Liver (tissue), 10 donors: ENCODE data around the gene HTT-AS. TPM values are rescaled to one million over a fixed set of nuclear protein-coding genes. Genes with fewer than 3 reads are reported as not detected.
A peak's percentile ranks its signal among the peaks of the same experiment; 100 is the strongest.

Source experiments
- DNase-seq: peaks from one replicate; pipeline ENCODE4 v3.0.0-alpha.2; 2017; ENCODE audit warnings: low spot score
- H3K27ac ChIP-seq, 2 donors: one replicate each; pipeline ENCODE4 v1.7.0; 2013; ENCODE audit warnings: inconsistent platforms in 2 of 2, low read length in 2 of 2, control low read depth in 1 of 2, low read depth in 1 of 2, mild to moderate bottlenecking in 1 of 2
- H3K27me3 ChIP-seq, 4 donors: one replicate each; pipeline versions ENCODE4 v1.6.1 to v1.7.0; 2013; ENCODE audit warnings: low read length in 3 of 4, inconsistent platforms in 1 of 4, mild to moderate bottlenecking in 1 of 4, moderate library complexity in 1 of 4; ENCODE audit not compliant: control insufficient read depth in 4 of 4, insufficient read depth in 4 of 4
- H3K36me3 ChIP-seq, 4 donors: one replicate each; pipeline versions ENCODE4 v1.6.1 to v1.7.0; 2013; ENCODE audit warnings: low read length in 3 of 4, mild to moderate bottlenecking in 3 of 4, low read depth in 1 of 4, moderate library complexity in 1 of 4; ENCODE audit not compliant: control insufficient read depth in 4 of 4, insufficient read depth in 3 of 4
- H3K4me1 ChIP-seq, 4 donors: one replicate each; pipeline versions ENCODE4 v1.6.1 to v1.7.0; 2013; ENCODE audit warnings: low read length in 3 of 4, mild to moderate bottlenecking in 3 of 4, moderate library complexity in 1 of 4; ENCODE audit not compliant: control insufficient read depth in 4 of 4, insufficient read depth in 4 of 4
- H3K4me3 ChIP-seq, 3 donors: one replicate each; pipeline versions ENCODE4 v1.6.1 to v1.7.0; 2013; ENCODE audit warnings: low read length in 3 of 3, control low read depth in 1 of 3, low read depth in 1 of 3, mild to moderate bottlenecking in 1 of 3
- H3K9ac ChIP-seq, 2 donors: one replicate each; pipeline ENCODE4 v1.7.0; 2013; ENCODE audit warnings: low read length in 2 of 2, mild to moderate bottlenecking in 2 of 2, moderate library complexity in 2 of 2, control low read depth in 1 of 2, low read depth in 1 of 2
- H3K9me3 ChIP-seq, 4 donors: one replicate each; pipeline versions ENCODE4 v1.6.1 to v1.7.0; 2013; ENCODE audit warnings: low read length in 3 of 4; ENCODE audit not compliant: control insufficient read depth in 4 of 4
- CTCF ChIP-seq: fragments of 150-350 bp; IDR thresholded peaks from 2 replicates; pipeline ENCODE4 v1.5.1; 2017; ENCODE audit warnings: improper control_type of control experiment, low read depth, low read length; ENCODE audit not compliant: missing input control
- EGR1 ChIP-seq, 2 donors: IDR thresholded peaks; 2 replicates each; pipeline ENCODE4 v1.6.1; 2016 to 2018; ENCODE audit warnings: antibody characterized with exemption in 2 of 2, low read depth in 2 of 2
- FOXA1 ChIP-seq: IDR thresholded peaks from 2 replicates; pipeline ENCODE4 v1.6.1; 2016; ENCODE audit warnings: antibody characterized with exemption
- FOXA2 ChIP-seq: IDR thresholded peaks from 2 replicates; pipeline ENCODE4 v1.6.1; 2016; ENCODE audit warnings: antibody characterized with exemption
- GABPA ChIP-seq, 2 donors: IDR thresholded peaks in 1 of 2; conservative IDR thresholded peaks in 1 of 2; 2 replicates each; pipeline ENCODE4 v1.6.1; 2016; ENCODE audit warnings: antibody characterized with exemption in 2 of 2, mild to moderate bottlenecking in 1 of 2, moderate library complexity in 1 of 2
- HNF4A ChIP-seq, 2 donors: conservative IDR thresholded peaks; 2 replicates each; pipeline ENCODE4 v1.6.1; 2016; ENCODE audit warnings: antibody characterized with exemption in 2 of 2, mild to moderate bottlenecking in 2 of 2
- HNF4G ChIP-seq: IDR thresholded peaks from 2 replicates; pipeline ENCODE4 v1.6.1; 2016; ENCODE audit warnings: antibody characterized with exemption
- JUND ChIP-seq, 2 donors: IDR thresholded peaks; 2 replicates each; pipeline ENCODE4 v1.6.1; 2016; ENCODE audit warnings: antibody characterized with exemption in 2 of 2
- NR2F2 ChIP-seq: IDR thresholded peaks from 2 replicates; pipeline ENCODE4 v1.6.1; 2016; ENCODE audit warnings: antibody characterized with exemption
- RAD21 ChIP-seq, 2 donors: IDR thresholded peaks; 2 replicates each; pipeline ENCODE4 v1.6.1; 2016; ENCODE audit warnings: antibody characterized with exemption in 2 of 2, mild to moderate bottlenecking in 2 of 2
- REST ChIP-seq: IDR thresholded peaks from 2 replicates; pipeline ENCODE4 v1.6.1; 2016; ENCODE audit warnings: antibody characterized with exemption, mild to moderate bottlenecking
- RXRA ChIP-seq, 2 donors: IDR thresholded peaks; 2 replicates each; pipeline ENCODE4 v1.6.1; 2017 to 2018; ENCODE audit warnings: antibody characterized with exemption in 2 of 2, mild to moderate bottlenecking in 1 of 2
- SP1 ChIP-seq: IDR thresholded peaks from 2 replicates; pipeline ENCODE4 v1.6.1; 2018; ENCODE audit warnings: antibody characterized with exemption, mild to moderate bottlenecking
- TAF1 ChIP-seq: conservative IDR thresholded peaks from 2 replicates; pipeline ENCODE4 v1.6.1; 2016; ENCODE audit warnings: antibody characterized with exemption, mild to moderate bottlenecking
- YY1 ChIP-seq: IDR thresholded peaks from 2 replicates; pipeline ENCODE4 v1.6.1; 2016; ENCODE audit warnings: antibody characterized with exemption, mild to moderate bottlenecking
- ZBTB33 ChIP-seq: IDR thresholded peaks from 2 replicates; pipeline ENCODE4 v1.6.1; 2016; ENCODE audit warnings: antibody characterized with exemption
- WGBS: extraction: QIAGEN DNeasy Blood & Tissue Kit; methylation state at CpG from one replicate; pipeline ENCODE4 v1.1.7; 2013; 5-methylcytosine and 5-hydroxymethylcytosine counted together
- polyA plus RNA-seq, 2 donors: library from polyadenylated mRNA; stranded (reverse) in 1 of 2; unstranded in 1 of 2; fragments of 200-250 nt in 1 of 2; fragments of >200 nt in 1 of 2; fragmentation: Nextera tagmentation in 1 of 2; extraction: Ambion mirVana in 1 of 2; gene quantifications; one replicate each; pipeline versions ENCODE4 v1.2.1 to v1.2.3, GENCODE V29; 2013 to 2015
- small RNA-seq: library from RNA; depleted of rRNA; stranded (forward); fragments of <200 nt; gene quantifications from one replicate; pipeline ENCODE3, GENCODE V24; 2014
- total RNA-seq, 2 donors: library from RNA; depleted of rRNA; stranded (reverse); fragments of >200 nt; gene quantifications; one replicate each; pipeline ENCODE4 v1.2.3, GENCODE V29; 2014
- TF ChIP-seq, protein P1 (sequence below): IDR thresholded peaks from 2 replicates; pipeline ENCODE4 v1.6.1; 2016; ENCODE audit warnings: antibody characterized with exemption
- TF ChIP-seq, protein P2 (sequence below): IDR thresholded peaks from 2 replicates; pipeline ENCODE4 v1.6.1; 2016; ENCODE audit warnings: antibody characterized with exemption
- donor health status: healthy.
- donor health status: healthy.
- donor health status: healthy.
- donor health status: healthy.
- donor health status: healthy.

HTT-AS gene
- total and polyA plus RNA-seq, 4 donors = not detected

- H3K4me1 ChIP-seq = peaks cover 0 to 9% (median 8%) of the 10 kb centered on the region in 4 donors
- H3K4me3 ChIP-seq = no peak overlapping the region
- no peaks in the 10 kb centered on the region for H3K9me3 ChIP-seq
- 29% methylated on average over 8 of the region's 8 CpGs for WGBS
- no peak overlapping the region for H3K27ac ChIP-seq
- no peaks in the 10 kb centered on the region for H3K36me3 ChIP-seq
- no peak for DNase-seq
- TF ChIP-seq, protein P1, sequence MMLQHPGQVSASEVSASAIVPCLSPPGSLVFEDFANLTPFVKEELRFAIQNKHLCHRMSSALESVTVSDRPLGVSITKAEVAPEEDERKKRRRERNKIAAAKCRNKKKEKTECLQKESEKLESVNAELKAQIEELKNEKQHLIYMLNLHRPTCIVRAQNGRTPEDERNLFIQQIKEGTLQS = no peak
- TF ChIP-seq YY1 = no peak
- TF ChIP-seq RXRA (IDR thresholded peaks at IDR 0.05) = peak; percentile 36 to 45
- peak; percentile 22 for TF ChIP-seq FOXA1
- no peak for TF ChIP-seq HNF4G
- peak; percentile 25 for TF ChIP-seq SP1
- no peak for TF ChIP-seq EGR1 (IDR thresholded peaks at IDR 0.05; ENCODE audit: low read depth in 2 of 2)
- TF ChIP-seq CTCF = no peak
- no peak for TF ChIP-seq GABPA (IDR thresholded peaks at IDR 0.05 in 1 of 2, conservative IDR thresholded peaks at IDR 0.05 in 1 of 2)
- TF ChIP-seq JUND (IDR thresholded peaks at IDR 0.05) = peak in 1 of 2 donors; percentile 32
- TF ChIP-seq ZBTB33 = no peak
- TF ChIP-seq TAF1 = no peak
- TF ChIP-seq FOXA2 = no peak
- TF ChIP-seq RAD21 (IDR thresholded peaks at IDR 0.05) = peak in 1 of 2 donors; percentile 20
- TF ChIP-seq HNF4A (conservative IDR thresholded peaks at IDR 0.05) = peak; percentile 37 to 43
- TF ChIP-seq, protein P2, sequence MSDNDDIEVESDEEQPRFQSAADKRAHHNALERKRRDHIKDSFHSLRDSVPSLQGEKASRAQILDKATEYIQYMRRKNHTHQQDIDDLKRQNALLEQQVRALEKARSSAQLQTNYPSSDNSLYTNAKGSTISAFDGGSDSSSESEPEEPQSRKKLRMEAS = peak; percentile 12
- no peak for TF ChIP-seq NR2F2
- no peak for TF ChIP-seq REST
- no peak overlapping the region for H3K9ac ChIP-seq
- no peaks in the 10 kb centered on the region for H3K27me3 ChIP-seq
These were observed 60.4 kb downstream of the HTT-AS start for GRCh38 chr4:3013839-3014350.

Small RNAs within 50 kb of the gene (small RNA-seq; reads per million reads assigned to genes)
- gene RF02134 (not detected), gene RF02135 (not detected), gene RNU6-204P (not detected)

Other genes with a start within 250 kb of the HTT-AS start
- gene ADD1, start 230.7 kb downstream of the HTT-AS start, total RNA-seq = 100 to 1,000 TPM in 1 of 2 donors, 10 to 100 TPM in 1; 95.5 to 142 TPM
- 10 to 100 TPM; 62.2 to 71.3 TPM for gene ADD1, start 230.7 kb downstream of the HTT-AS start, polyA plus RNA-seq
- gene NOP14, start 111.1 kb downstream of the HTT-AS start, total RNA-seq = 10 to 100 TPM; 10.5 to 22.9 TPM
- gene NOP14, start 111.1 kb downstream of the HTT-AS start, polyA plus RNA-seq = 10 to 100 TPM; 12.6 to 16.2 TPM
- gene GRK4, start 111.0 kb downstream of the HTT-AS start, total RNA-seq = 1 to 10 TPM; 2.0 to 2.2 TPM
- 1 to 10 TPM; 1.0 to 1.6 TPM for gene GRK4, start 111.0 kb downstream of the HTT-AS start, polyA plus RNA-seq
- gene HTT, start 143 bp upstream of the HTT-AS start, total RNA-seq = 10 to 100 TPM; 23.5 to 39.8 TPM
- gene HTT, start 143 bp upstream of the HTT-AS start, polyA plus RNA-seq = 1 to 10 TPM; 8.6 to 9.3 TPM
- gene MSANTD1, start 174.6 kb upstream of the HTT-AS start, total RNA-seq = 1 to 10 TPM in 1 of 2 donors, under 1 TPM in 1; 0.23 to 1.2 TPM
- under 1 TPM in 1 of 2 donors, not detected in 1; 0.05 TPM for gene MSANTD1, start 174.6 kb upstream of the HTT-AS start, polyA plus RNA-seq
- gene RGS12, start 218.5 kb upstream of the HTT-AS start, total RNA-seq = 10 to 100 TPM in 1 of 2 donors, 1 to 10 TPM in 1; 8.5 to 14.5 TPM
- gene RGS12, start 218.5 kb upstream of the HTT-AS start, polyA plus RNA-seq = 10 to 100 TPM in 1 of 2 donors, 1 to 10 TPM in 1; 6.4 to 23.2 TPM